Fibroblast of the aortic adventitia (primary cell): ENCODE results near the gene ABHD15. TPM values are rescaled to one million over a fixed set of nuclear protein-coding genes. Genes with fewer than 3 reads are reported as not detected.
A peak's percentile ranks its signal among the peaks of the same experiment; 100 is the strongest.

ENCODE experiments used
- DNase-seq: peaks from one replicate; pipeline ENCODE4 v3.0.0-alpha.2; 2010; ENCODE audit warnings: low read depth
- H3K4me3 ChIP-seq: 2 replicates; pipeline ENCODE4 v1.5.1; 2011; ENCODE audit warnings: low read depth, mild to moderate bottlenecking, control low read depth, low read length, moderate library complexity
- CTCF ChIP-seq: IDR thresholded peaks from 2 replicates; pipeline ENCODE4 v1.5.1; 2011; ENCODE audit warnings: mild to moderate bottlenecking, low read length, control low read depth, inconsistent platforms; ENCODE audit not compliant: insufficient read depth
- total RNA-seq: library from RNA; depleted of rRNA; stranded (reverse); fragments of >200 nt; gene quantifications from 2 replicates; pipeline ENCODE4 v1.2.3, GENCODE V29; 2012; ENCODE audit warnings: low replicate concordance

Gene ABHD15
- total RNA-seq, 1 donor = 15.3 TPM

GRCh38 chr17:29567554-29568330, 905 bp upstream of the ABHD15 start:
- peak; percentile 45 for TF ChIP-seq CTCF
- peak; percentile 26 for DNase-seq
- peak overlapping the region; percentile 76 for H3K4me3 ChIP-seq

- peak overlapping the region; percentile 76 for H3K4me3 ChIP-seq
- DNase-seq = no peak
- TF ChIP-seq CTCF = no peak
Measured at GRCh38 chr17:29567304-29567553, 392 bp upstream of the ABHD15 start.

DNA sequence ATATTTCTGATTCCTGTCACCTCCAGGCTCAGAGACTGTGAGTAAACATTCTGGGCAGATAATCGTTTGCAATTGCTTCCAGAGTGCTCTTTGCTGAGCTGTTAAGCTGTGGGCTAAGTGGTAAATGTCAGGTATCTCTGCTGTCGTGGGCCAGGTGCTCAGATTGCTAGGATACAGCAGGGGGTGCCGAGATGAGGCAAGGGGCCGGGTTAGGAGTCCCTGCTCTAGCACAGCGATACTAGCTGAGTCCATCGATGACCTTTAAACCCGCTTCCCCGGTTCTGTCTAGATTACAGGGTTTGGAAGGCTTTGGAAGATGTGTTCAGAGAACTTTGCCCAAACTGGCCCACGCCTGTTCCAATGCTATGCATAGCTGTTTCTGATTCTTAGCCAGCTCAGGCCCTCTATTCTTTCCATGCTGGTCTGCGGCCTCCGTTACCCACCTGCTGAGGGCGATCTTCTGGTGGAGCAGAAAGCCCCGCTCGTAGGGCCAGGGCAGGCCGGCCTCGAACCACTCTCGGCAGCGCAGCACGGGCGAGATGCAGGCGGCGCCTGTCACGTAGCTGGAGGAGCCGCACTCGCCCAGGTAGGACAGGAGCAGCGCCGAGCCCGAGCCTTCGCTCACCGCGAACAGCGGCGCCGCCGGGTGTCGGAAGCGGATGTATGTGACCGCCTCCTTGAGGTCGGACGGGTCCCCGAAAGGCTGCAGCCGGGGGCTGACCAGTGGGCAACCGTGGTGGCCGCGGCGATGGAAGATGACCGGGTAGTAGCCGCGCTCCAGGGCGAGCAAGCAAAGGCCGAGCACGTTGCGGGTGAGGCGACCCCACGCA, 979 bp downstream of the ABHD15 start:
- TF ChIP-seq CTCF = no peak
- DNase-seq = no peak
- peak overlapping the region; percentile 76 for H3K4me3 ChIP-seq

GRCh38 chr17:29563816-29564215, 3.0 kb downstream of the ABHD15 start:
- TF ChIP-seq CTCF = no peak
- no peak overlapping the region for H3K4me3 ChIP-seq
- DNase-seq = no peak

GRCh38 chr17:29562615-29563014, 4.2 kb downstream of the ABHD15 start:
- no peak overlapping the region for H3K4me3 ChIP-seq
- no peak for TF ChIP-seq CTCF
- DNase-seq = no peak

- no peak for TF ChIP-seq CTCF
- peak; percentile 61 for DNase-seq
- H3K4me3 ChIP-seq = no peak overlapping the region
Measured at GRCh38 chr17:29561554-29562517, 5.0 kb downstream of the ABHD15 start.
